Activated CD4-positive, CD25-positive, alpha-beta regulatory T cell (primary cell): ENCODE data around the gene VAC14.
A peak's percentile ranks its signal among the peaks of the same experiment; 100 is the strongest.

Source experiments
- DNase-seq, 4 experiments: peaks; one replicate each; lab custom pipeline; 2025; lab: John Stamatoyannopoulos, UW

The VAC14 gene

DNA sequence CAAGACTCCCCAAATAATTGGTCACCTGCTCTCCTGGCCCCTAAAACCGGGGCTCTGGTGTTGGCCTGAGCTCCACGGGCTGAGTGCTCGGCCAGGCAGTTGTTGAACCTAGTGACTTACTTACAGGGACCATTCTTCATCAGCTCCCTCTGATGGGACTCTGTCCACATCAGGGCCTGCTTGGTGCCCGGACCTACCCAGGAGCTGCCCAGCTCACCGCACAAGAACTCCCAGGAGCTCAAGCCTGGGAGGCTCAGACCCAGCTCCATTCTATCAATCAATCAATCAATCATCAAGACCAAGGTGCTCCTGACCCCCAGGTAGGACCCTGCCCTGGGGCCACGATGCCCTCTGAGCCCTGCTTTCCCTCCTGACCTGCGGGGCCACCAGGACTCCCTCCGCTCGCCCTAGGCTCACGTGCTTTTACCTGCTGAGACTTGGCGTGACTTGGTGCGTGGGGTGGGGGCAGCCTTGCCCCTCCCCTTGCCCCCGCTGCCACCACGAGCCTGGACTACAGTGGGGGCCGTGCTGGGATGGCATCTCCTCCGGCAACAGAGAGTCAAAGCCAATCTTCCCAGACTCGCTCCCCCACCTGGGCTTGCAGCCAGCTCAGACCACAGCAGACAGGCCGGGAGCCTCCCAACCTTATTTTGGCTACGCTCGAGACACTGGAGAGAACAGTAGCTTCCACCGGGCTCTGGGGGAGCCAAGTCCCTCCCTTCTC, 138.9 kb downstream of the VAC14 start:
- no peak for DNase-seq

GRCh38 chr16:70661534-70661917, 139.4 kb downstream of the VAC14 start:
- no peak for DNase-seq

DNA sequence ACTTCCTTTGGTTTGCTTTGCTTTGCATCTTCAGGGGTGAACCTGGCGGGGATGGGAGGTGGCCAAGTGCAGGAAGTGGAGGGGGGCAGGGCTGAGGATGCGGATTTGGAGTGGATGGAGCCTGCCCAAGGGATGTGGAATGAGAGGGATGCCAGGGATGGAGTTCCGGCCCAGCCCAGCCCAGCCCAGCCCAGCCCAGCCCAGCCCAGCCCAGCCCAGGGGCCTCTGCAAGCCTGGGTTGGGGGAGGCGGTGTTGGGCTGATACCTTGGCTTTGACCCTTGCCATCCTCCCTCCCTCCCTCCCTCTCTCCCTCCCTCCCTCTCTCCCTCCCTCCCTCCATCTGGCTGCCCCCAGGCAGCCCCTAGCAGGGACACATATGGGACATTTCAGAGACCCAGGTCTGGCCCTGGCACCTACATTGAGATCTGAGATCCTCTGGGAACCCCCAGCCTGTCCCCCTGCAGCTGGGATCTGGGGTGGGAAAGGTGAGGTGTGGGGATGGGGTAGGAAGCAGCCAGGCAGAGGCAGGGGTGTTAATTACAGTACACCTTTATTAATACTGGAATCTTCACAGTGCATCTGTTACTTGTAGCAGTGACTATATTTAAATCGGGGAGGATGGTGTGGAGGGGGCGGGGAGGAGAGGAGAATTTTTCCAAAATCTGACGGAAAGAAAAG, 140.1 kb downstream of the VAC14 start:
- no peak for DNase-seq

DNA sequence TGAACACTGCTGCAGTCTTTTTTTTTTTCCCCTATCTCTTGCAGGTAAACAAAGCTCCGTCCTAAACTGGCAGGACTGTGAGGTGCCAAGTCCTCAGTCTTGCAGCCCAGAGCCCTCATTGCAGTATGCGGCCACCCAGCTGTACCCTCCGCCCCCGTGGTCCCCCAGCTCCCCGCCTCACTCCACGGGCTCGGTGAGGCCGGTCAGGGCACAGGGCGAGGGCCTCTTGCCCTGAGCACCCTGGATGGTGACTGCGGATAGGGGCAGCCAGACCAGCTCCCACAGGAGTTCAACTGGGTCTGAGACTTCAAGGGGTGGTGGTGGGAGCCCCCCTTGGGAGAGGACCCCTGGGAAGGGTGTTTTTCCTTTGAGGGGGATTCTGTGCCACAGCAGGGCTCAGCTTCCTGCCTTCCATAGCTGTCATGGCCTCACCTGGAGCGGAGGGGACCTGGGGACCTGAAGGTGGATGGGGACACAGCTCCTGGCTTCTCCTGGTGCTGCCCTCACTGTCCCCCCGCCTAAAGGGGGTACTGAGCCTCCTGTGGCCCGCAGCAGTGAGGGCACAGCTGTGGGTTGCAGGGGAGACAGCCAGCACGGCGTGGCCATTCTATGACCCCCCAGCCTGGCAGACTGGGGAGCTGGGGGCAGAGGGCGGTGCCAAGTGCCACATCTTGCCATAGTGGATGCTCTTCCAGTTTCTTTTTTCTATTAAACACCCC, 140.8 kb downstream of the VAC14 start:
- no peak for DNase-seq

- DNase-seq: no peak
These were observed 141.4 kb downstream of the VAC14 start for GRCh38 chr16:70659546-70659945.

DNA sequence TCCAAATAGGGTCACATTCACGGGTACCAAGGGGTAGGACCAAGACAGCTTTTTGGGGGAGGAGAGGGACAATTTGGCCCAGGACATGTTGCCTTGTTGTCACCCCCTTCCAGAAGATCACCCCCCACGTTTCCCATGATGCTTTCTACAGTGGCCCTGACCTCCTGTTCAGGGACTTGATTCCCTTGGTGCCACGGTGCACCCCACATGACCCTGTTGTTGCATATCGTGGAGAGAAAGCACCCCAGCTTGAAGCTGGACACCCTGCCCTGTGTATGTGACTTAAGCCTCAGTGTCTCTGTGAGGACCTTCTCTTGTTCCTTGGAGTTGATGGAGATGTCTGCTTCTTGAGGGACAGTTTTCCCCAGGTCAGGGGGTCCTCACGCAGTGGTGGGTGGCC, 142.0 kb downstream of the VAC14 start:
- no peak for DNase-seq

DNA sequence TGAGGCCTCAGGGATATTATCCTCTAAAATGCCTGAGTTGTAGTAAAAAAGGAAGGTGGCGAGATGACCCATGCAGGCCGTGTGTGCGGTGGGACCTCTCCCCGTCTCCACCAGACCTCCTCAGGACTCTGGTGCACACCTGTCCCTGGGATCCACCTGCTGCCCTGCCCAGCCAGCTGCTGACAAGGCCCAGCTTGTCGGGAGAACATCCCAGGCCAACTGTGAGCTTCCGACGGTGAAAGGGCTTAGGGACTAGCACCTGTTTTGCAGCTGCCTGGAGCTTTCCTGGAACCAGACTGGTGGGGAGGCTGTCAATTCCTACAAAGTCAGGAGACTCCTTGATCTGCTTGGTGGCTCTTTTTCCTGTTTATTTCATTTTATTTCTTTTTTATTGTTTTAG, 143.0 kb downstream of the VAC14 start:
- DNase-seq: no peak

GRCh38 chr16:70656712-70657263, 144.2 kb downstream of the VAC14 start:
- no peak for DNase-seq

GRCh38 chr16:70656065-70656711, 144.8 kb downstream of the VAC14 start:
- no peak for DNase-seq

DNA sequence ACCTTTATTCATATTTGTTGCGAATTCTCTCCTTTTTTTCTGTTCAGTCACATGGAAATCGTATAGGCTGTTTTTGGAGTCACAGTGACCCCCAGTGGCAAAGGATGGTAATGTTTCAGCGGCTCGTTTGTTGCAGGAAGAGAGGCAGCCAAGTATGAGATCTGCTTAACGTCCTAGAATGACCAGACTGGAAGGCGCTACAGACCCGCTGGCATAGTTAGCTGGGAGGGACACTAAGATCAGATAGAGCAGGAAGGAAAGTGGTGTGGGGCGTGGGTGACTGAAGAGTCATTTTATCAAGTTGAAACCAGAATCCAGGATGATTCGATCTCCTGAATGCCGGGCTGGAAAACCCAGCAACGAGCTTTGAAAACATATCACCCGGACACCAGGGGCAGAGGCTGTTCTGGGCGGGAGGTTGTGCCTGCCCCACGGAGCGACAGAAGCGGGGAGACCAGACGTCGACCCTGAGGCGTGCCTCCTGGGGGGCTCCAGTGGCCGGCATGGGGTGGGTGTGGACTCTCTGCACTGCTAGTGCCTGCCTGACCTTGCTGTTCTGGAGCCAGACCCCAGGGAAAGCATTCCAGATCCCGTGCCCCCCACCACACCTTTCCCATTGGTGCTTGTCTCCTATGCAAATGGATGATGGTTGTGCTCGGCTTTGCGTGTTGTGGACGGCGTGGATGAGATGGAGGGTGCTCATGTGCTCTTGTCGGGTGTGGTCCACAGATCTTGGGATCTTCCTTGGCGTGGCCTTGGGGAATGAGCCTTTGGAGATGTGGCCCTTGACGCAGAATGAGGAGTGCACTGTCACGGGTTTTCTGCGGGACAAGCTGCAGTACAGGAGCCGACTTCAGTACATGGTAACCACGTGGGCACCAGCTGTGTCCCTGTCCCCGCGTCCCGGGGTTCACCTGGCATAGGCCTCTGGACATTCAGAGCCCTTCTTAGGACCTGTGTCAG, 146.9 kb downstream of the VAC14 start:
- DNase-seq: peak; percentile 27 to 78 (median 66)

- DNase-seq: no peak
These were observed 147.6 kb downstream of the VAC14 start for GRCh38 chr16:70653406-70653805.

DNA sequence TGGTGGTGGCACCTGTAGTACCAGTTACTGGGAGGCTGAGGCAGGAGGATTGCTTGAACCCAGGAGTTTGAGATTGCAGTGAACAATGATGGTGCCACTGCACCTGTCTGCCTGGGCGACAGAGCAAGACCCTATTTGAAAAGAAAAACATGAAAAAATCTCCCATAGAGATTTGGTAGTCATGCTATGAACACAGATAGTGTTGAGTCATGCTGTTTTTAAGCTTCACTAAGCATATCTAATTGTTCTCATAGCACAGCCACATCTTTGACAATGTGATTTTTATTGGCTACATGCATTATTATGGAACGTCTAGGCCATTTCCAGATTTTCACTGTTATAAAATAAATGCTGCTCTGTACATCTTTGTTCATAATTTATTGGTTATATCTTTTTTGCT, 148.6 kb downstream of the VAC14 start:
- DNase-seq: no peak

DNA sequence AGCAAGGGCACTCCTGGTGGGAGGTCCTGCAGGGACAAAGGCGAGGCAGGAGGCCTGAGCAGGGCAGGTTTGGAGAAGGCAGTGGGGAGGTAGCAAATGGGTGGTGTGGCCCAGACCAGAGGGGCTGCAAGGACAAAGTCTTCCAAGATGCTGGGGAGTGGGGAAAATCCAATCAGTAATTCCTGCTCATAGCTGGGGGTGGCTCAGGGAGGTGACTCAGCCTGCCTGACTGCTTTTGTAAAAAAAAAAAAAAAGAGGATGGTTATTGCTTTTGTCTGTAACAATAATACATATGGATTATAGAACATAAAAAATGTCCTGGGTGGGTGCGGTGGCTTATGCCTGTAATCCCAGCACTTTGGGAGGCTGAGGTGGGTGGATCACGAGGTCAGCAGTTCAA, 149.4 kb downstream of the VAC14 start:
- DNase-seq: no peak

DNA sequence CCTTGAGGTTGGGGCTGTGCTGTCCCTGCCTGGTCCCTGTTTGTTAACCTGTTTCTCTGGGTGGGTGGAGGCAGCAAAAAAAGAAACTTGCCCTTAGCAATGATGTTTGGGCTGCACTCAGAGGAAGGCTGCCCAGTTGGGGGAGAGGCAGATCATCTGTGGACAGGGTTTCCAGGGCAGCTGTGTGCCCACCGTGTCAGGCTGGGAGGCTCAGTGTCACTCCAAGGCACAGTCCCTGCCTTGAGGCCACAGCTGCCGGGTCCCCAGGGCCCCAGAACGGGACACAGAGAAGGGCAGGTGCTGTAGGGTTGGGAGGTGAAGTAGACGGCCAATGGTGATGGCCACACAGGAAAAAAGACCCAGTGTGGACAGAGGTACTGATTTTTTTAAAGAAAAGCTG, 150.7 kb downstream of the VAC14 start:
- no peak for DNase-seq

DNA sequence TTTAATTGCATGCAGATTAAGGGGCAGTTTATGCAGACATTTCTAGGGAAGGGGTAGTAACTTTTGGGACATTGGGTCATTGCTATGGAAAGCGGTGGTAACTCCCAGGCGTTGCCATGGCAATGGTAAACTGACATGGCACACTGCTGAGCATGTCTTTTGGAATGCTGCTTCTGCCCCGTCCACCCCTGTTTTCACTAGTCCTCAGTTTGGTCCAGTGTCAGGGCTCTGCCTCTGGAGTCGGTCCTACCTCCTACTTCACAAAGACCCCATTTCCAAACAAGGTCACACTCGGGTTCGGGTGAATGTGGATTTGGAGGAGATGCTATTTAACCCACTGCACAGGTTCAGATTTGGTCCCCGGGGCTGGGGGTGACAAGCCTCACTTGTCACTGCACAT, 151.7 kb downstream of the VAC14 start:
- DNase-seq: no peak

GRCh38 chr16:70648606-70649005, 152.4 kb downstream of the VAC14 start:
- DNase-seq: no peak

DNA sequence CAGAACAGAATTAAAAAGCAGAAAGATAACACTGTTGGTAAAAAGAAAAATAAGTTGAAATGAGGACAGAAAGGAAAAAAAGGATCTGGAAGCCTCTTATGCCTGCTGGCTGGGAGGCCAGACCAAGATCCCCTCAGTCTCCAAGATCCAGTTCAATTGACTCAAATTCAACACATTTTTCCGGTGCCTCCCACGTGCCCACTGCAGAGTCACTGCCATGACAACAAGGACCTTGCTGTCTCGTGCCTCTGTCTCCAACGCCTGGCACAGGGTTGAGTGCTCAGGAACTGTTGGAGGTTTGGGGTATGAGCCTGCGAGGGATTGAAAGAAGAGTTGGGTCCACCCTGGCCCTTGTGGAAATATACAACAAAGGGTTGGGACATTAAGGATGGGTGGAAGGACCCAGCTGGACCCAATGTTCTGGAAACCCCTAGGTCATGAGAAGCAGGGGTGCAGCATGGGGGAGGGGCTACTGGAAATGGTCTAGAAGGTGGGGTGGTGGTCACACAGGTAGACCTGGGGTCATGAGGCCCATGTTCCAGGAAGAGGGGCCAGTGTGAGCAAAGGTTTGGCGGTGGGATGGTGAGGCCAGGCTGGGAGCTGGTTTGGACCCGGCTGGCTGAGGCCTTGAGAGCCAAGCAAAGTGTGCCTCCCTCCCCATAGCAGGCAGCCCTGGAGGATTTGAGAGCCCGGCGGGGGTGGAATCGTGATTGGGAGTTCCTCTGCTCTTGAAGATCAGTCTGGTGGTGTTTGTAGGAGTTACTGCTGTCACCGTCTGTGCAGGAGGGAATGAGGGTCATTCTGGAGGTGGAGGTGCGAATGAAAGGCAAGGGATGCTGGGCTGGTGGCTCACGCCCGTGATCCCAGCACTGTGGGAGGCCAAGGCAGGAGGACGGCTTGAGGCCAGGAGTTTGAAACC, 153.3 kb downstream of the VAC14 start:
- no peak for DNase-seq

DNA sequence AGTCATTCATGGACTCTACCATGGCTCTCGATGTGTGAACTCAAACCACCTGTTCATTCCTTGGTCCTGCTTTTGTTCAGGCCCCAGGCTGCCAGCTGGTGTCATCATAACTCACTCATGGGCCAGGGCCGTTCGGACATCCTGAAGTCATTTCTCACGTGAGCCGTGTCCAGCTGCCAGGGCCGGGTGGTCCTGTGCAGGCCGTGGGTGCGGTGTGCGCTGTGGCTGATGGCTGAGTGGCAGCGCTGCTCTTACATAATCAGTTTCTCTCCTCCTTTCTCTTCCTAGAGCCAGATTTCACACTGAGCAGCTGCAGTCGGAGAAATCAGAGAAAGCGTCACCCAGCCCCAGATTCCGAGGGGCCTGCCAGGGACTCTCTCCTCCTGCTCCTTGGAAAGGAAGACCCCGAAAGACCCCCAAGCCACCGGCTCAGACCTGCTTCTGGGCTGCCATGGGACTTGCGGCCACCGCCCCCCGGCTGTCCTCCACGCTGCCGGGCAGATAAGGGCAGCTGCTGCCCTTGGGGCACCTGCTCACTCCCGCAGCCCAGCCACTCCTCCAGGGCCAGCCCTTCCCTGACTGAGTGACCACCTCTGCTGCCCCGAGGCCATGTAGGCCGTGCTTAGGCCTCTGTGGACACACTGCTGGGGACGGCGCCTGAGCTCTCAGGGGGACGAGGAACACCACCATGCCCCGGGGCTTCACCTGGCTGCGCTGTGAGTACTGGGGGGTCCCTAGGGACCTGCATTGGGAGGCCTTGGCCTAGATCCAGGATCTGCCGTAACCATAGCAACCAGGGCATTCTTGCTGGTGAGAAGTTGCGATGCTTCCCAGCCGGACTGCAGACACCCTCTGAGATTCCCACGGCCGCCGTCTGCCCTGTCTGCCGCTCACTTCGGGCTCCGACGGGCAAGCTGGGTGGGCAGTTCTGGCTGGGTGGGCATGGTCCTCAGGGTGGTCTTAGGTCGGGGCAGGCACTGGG, 154.4 kb downstream of the VAC14 start, which contains the start of gene IL34:
TSS of gene IL34 (plus strand) at position 300 of the 982 bp plus-strand sequence. CDS start at position 689, 389 bp downstream.
- no peak for DNase-seq
